NT2/D1 (cell line): ENCODE measurements around the gene SPIRE1.

Experiments
- SUZ12 ChIP-seq: IDR thresholded peaks from 2 replicates; pipeline ENCODE4 v1.6.1; 2011; ENCODE audit not compliant: insufficient read length, insufficient read depth; ENCODE audit errors: extremely low read depth
- YY1 ChIP-seq: IDR thresholded peaks from 2 replicates; pipeline ENCODE4 v1.6.1; 2011; ENCODE audit not compliant: insufficient read length, insufficient read depth
- ZNF274 ChIP-seq: IDR thresholded peaks from 2 replicates; pipeline ENCODE4 v1.6.1; 2011; ENCODE audit warnings: mild to moderate bottlenecking, low read depth, low read length

DNA sequence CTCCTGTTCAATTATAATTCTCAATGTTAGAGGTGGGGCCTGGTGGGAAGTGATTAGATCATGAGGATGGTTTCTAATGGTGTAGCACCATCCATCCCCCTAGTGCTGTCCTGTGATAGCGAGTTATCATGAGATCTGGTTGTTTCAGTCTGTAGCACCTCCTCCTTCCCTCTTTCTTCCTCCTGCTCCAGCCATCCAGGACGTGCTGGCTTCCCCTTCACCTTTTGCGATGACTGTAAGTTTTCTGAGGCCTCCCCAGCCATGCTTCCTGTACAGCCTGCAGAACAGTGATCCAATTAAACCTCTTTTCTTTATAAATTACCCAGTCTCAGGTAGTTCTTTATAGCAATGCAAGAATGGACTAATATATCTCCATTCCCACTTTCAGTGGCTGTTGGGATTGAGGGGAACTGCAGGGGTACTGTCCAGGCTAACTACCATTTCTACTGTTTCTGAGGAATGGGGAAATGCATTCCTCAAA is 19.2 kb downstream of the SPIRE1 start:
- no peak for TF ChIP-seq YY1
- TF ChIP-seq ZNF274 = no peak
- TF ChIP-seq SUZ12 = no peak
